NT2/D1 (cell line): ENCODE measurements around the gene NOP14.
"Not testable (repeated sequence)": the region's sequence is repeated elsewhere in the genome, so short reads cannot be mapped to it uniquely, and the experiment has no call there.

ENCODE experiments used
- DNase-seq: peaks from one replicate; pipeline ENCODE4 v3.0.0-alpha.2; 2011; ENCODE audit warnings: low read depth, low spot score
- H3K27me3 ChIP-seq: 2 replicates; pipeline ENCODE4 v1.6.0; 2011; ENCODE audit warnings: mild to moderate bottlenecking; ENCODE audit not compliant: insufficient read length, insufficient read depth
- H3K36me3 ChIP-seq: 2 replicates; pipeline ENCODE4 v1.6.1; 2011; ENCODE audit warnings: mild to moderate bottlenecking, low read length, mixed read lengths; ENCODE audit not compliant: insufficient read depth, insufficient read length
- H3K4me1 ChIP-seq: 2 replicates; pipeline ENCODE4 v1.5.1; 2011; ENCODE audit not compliant: insufficient read depth, insufficient read length
- H3K4me3 ChIP-seq: 2 replicates; pipeline ENCODE4 v1.5.1; 2011; ENCODE audit warnings: low read depth; ENCODE audit not compliant: insufficient read length
- H3K9ac ChIP-seq: 2 replicates; pipeline ENCODE4 v1.6.0; 2011; ENCODE audit warnings: low read depth; ENCODE audit not compliant: insufficient read length
- H3K9me3 ChIP-seq: 2 replicates; pipeline ENCODE4 v1.5.1; 2011; ENCODE audit warnings: mild to moderate bottlenecking, low read length; ENCODE audit not compliant: insufficient read depth
- SUZ12 ChIP-seq: IDR thresholded peaks from 2 replicates; pipeline ENCODE4 v1.6.1; 2011; ENCODE audit not compliant: insufficient read length, insufficient read depth; ENCODE audit errors: extremely low read depth
- YY1 ChIP-seq: IDR thresholded peaks from 2 replicates; pipeline ENCODE4 v1.6.1; 2011; ENCODE audit not compliant: insufficient read length, insufficient read depth
- ZNF274 ChIP-seq: IDR thresholded peaks from 2 replicates; pipeline ENCODE4 v1.6.1; 2011; ENCODE audit warnings: mild to moderate bottlenecking, low read depth, low read length

The NOP14 gene

GRCh38 chr4:2949782-2950125 lies 13.5 kb downstream of the NOP14 start:
- Histone ChIP-seq H3K4me3 (no peak overlapping the region), H3K9me3 (peaks cover 4% of the 10 kb centered on the region; the same call in 1 of the 2 replicates), H3K9ac (no peak overlapping the region), H3K4me1 (no peaks in the 10 kb centered on the region), H3K36me3 (peaks cover 99% of the 10 kb centered on the region), H3K27me3 (no peaks in the 10 kb centered on the region)
- DNase-seq = no peak
- TF ChIP-seq YY1 (no peak), ZNF274 (no peak), SUZ12 (no peak)

- H3K9ac ChIP-seq = no peak overlapping the region
- peaks cover 99% of the 10 kb centered on the region for H3K36me3 ChIP-seq
- no peak overlapping the region for H3K4me3 ChIP-seq
- H3K9me3 ChIP-seq = no peaks in the 10 kb centered on the region
- no peaks in the 10 kb centered on the region for H3K4me1 ChIP-seq
- H3K27me3 ChIP-seq = no peaks in the 10 kb centered on the region
- TF ChIP-seq YY1 (no peak), SUZ12 (no peak), ZNF274 (no peak)
- no peak for DNase-seq
These were observed 14.1 kb downstream of the NOP14 start for GRCh38 chr4:2948895-2949781.

- Histone ChIP-seq H3K9ac (no peak overlapping the region), H3K9me3 (no peaks in the 10 kb centered on the region), H3K4me1 (peaks cover 5% of the 10 kb centered on the region), H3K36me3 (peaks cover 99% of the 10 kb centered on the region), H3K4me3 (no peak overlapping the region), H3K27me3 (no peaks in the 10 kb centered on the region)
- TF ChIP-seq YY1 (no peak), ZNF274 (no peak), SUZ12 (no peak)
- no peak for DNase-seq
These were observed 15.3 kb downstream of the NOP14 start for GRCh38 chr4:2947926-2948325.

GRCh38 chr4:2946812-2947600 lies 16.2 kb downstream of the NOP14 start:
- Histone ChIP-seq H3K4me1 (peaks cover 5% of the 10 kb centered on the region), H3K27me3 (no peaks in the 10 kb centered on the region), H3K4me3 (no peak overlapping the region), H3K36me3 (peaks cover 100% of the 10 kb centered on the region), H3K9me3 (no peaks in the 10 kb centered on the region), H3K9ac (no peak overlapping the region)
- TF ChIP-seq ZNF274 (no peak), YY1 (no peak)
- DNase-seq = no peak

GRCh38 chr4:2945619-2946604 lies 17.3 kb downstream of the NOP14 start:
- not testable (repeated sequence) for H3K9me3 ChIP-seq, DNase-seq, H3K4me3 ChIP-seq, H3K27me3 ChIP-seq, H3K9ac ChIP-seq, H3K4me1 ChIP-seq
- H3K36me3 ChIP-seq = peaks cover 100% of the 10 kb centered on the region

GRCh38 chr4:2944586-2945526 lies 18.4 kb downstream of the NOP14 start:
- H3K9me3 ChIP-seq = no peaks in the 10 kb centered on the region
- H3K27me3 ChIP-seq = no peaks in the 10 kb centered on the region
- H3K9ac ChIP-seq = no peak overlapping the region
- H3K4me1 ChIP-seq = peaks cover 8% of the 10 kb centered on the region
- TF ChIP-seq YY1 = no peak
- DNase-seq = no peak
- H3K36me3 ChIP-seq = peaks cover 100% of the 10 kb centered on the region
- no peak overlapping the region for H3K4me3 ChIP-seq
